HepG2 (cell line): ENCODE measurements around the gene FBXW8. TPM values are rescaled to one million over a fixed set of nuclear protein-coding genes. Genes with fewer than 3 reads are reported as not detected.

Source experiments
- BCL3 ChIP-seq: sonication (generic); formaldehyde crosslinking; IDR thresholded peaks from 2 replicates; pipeline ENCODE4 v1.5.1; 2020; ENCODE audit warnings: mild to moderate bottlenecking, missing genetic modification reagents, moderate library complexity
- FOSL1 ChIP-seq: sonication (generic); formaldehyde crosslinking; IDR thresholded peaks from 2 replicates; pipeline ENCODE4 v1.9.0; 2021; ENCODE audit warnings: missing genetic modification reagents, borderline replicate concordance
- HBP1 ChIP-seq: IDR thresholded peaks from 2 replicates; pipeline ENCODE4 v1.6.1; 2016; ENCODE audit warnings: low read depth, control low read depth
- JUNB ChIP-seq: sonication (generic); formaldehyde crosslinking; IDR thresholded peaks from 2 replicates; pipeline ENCODE4 v1.8.0; 2022; ENCODE audit warnings: missing genetic modification reagents, mild to moderate bottlenecking, borderline replicate concordance
- MAFF ChIP-seq: IDR thresholded peaks from 2 replicates; pipeline ENCODE4 v1.6.1; 2011; ENCODE audit warnings: low read depth, low read length, improper control_type of control experiment
- MAFK ChIP-seq, 2 experiments: IDR thresholded peaks in 1 of 2; conservative IDR thresholded peaks in 1 of 2; 2 replicates each; pipeline ENCODE4 v1.6.1; 2011; ENCODE audit warnings: improper control_type of control experiment in 2 of 2, low read length in 2 of 2
- MNT ChIP-seq: fragments of 450-650 bp; IDR thresholded peaks from 2 replicates; pipeline ENCODE4 v1.6.1; 2016
- SAP130 ChIP-seq: IDR thresholded peaks from 2 replicates; pipeline ENCODE4 v1.6.1; 2016; ENCODE audit warnings: low read depth
- ZNF414 ChIP-seq: sonication (generic); formaldehyde crosslinking; IDR thresholded peaks from 2 replicates; pipeline ENCODE4 v1.5.0; 2020; ENCODE audit warnings: missing genetic modification reagents
- ZNF567 ChIP-seq: sonication (generic); formaldehyde crosslinking; IDR thresholded peaks from 2 replicates; pipeline ENCODE4 v1.8.1; 2023; ENCODE audit warnings: mild to moderate bottlenecking, missing genetic modification reagents, borderline replicate concordance
- ZNF691 ChIP-seq: sonication (generic); formaldehyde crosslinking; IDR thresholded peaks from 2 replicates; pipeline ENCODE4 v1.4.0; 2020; ENCODE audit warnings: missing genetic modification reagents, low read depth, mild to moderate bottlenecking, borderline replicate concordance
- polyA plus RNA-seq, 8 experiments: library from polyadenylated mRNA; depleted of rRNA in 3 of 8; stranded (reverse) in 7 of 8; unstranded in 1 of 8; fragments of >200 nt; fragmentation: Illumina TruSeq in 4 of 8; extraction: Trizol in 4 of 8; gene quantifications; 2 replicates each; pipeline versions ENCODE4 v1.2.1 to v1.2.3, GENCODE V29; 2011 to 2016; ENCODE audit warnings: low read depth in 4 of 8, missing spikeins in 1 of 8, mixed read lengths in 1 of 8; ENCODE audit not compliant: insufficient read depth in 1 of 8
- total RNA-seq, 5 experiments: library from RNA; depleted of rRNA; stranded (reverse); fragments of >200 nt; fragmentation: Illumina TruSeq; extraction: Trizol; gene quantifications; 2 replicates each; pipeline ENCODE4 v1.2.3, GENCODE V29; 2016; ENCODE audit warnings: low read depth in 1 of 5
- TF ChIP-seq, protein P1 (sequence below): sonication (generic); formaldehyde crosslinking; IDR thresholded peaks from 2 replicates; pipeline ENCODE4 v1.8.0; 2022; ENCODE audit warnings: missing genetic modification reagents, mild to moderate bottlenecking, inconsistent platforms, borderline replicate concordance
- TF ChIP-seq, protein P2 (sequence below), 2 experiments: sonication (generic) in 1 of 2; formaldehyde crosslinking in 1 of 2; IDR thresholded peaks; 2 replicates each; pipeline versions ENCODE4 v1.5.1 to v1.6.1; 2011 to 2020; ENCODE audit warnings: borderline replicate concordance in 1 of 2, low read depth in 1 of 2, low read length in 1 of 2, mild to moderate bottlenecking in 1 of 2, missing genetic modification reagents in 1 of 2, moderate library complexity in 1 of 2
- TF ChIP-seq, protein P3 (sequence below): sonication (generic); formaldehyde crosslinking; IDR thresholded peaks from 2 replicates; pipeline ENCODE4 v1.4.0; 2020; ENCODE audit warnings: mild to moderate bottlenecking, missing genetic modification reagents

Gene FBXW8
- total and polyA plus RNA-seq, 2 of the 13 experiments (the other 11 are each of a cell fraction or from before 2014, with no cell fraction given) = 5.1 to 5.9 TPM

GRCh38 chr12:116910645-116911451, at the start of gene FBXW8 (continued):
- TF ChIP-seq FOSL1 (CRISPR knock-in tag) (no peak), MNT (peak; percentile 80), JUNB (CRISPR knock-in tag) (0 out of 2 replicates have a peak, but pooled peaks have one; percentile 22), MAFK (conservative IDR thresholded peaks at IDR 0.05 in 1 of 2, IDR thresholded peaks at IDR 0.05 in 1 of 2; ENCODE audit: low read length in 2 of 2) (no peak), ZNF567 (peak; percentile 83; the same call in 1 of the 2 replicates), BCL3 (CRISPR knock-in tag) (peak; percentile 78), ZNF414 (CRISPR knock-in tag) (peak; percentile 62; the same call in 1 of the 2 replicates), MAFF (no peak), HBP1 (no peak), SAP130 (CRISPR knock-in tag) (peak; percentile 98), ZNF691 (CRISPR knock-in tag) (peak; percentile 80; the same call in 1 of the 2 replicates)
- TF ChIP-seq, protein P1, sequence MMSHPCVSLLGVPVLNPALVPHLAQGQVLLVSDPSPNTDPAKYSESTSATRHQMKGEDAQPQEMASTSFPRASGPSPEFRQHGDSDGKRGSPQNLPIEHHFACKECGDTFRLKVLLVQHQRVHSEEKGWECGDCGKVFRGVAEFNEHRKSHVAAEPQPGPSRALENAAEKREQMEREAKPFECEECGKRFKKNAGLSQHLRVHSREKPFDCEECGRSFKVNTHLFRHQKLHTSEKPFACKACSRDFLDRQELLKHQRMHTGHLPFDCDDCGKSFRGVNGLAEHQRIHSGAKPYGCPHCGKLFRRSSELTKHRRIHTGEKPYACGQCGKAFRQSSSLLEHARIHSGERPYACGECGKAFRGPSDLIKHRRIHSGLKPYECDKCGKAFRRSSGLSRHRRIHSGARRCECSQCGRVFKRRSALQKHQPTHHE (CRISPR knock-in tag) = peak; percentile 43; the same call in 1 of the 2 replicates
- TF ChIP-seq, protein P2, sequence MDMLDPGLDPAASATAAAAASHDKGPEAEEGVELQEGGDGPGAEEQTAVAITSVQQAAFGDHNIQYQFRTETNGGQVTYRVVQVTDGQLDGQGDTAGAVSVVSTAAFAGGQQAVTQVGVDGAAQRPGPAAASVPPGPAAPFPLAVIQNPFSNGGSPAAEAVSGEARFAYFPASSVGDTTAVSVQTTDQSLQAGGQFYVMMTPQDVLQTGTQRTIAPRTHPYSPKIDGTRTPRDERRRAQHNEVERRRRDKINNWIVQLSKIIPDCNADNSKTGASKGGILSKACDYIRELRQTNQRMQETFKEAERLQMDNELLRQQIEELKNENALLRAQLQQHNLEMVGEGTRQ (IDR thresholded peaks at IDR 0.05; ENCODE audit: low read depth, low read length) = no peak
- TF ChIP-seq, protein P2 (CRISPR knock-in tag; IDR thresholded peaks at IDR 0.05; ENCODE audit: borderline replicate concordance) = peak; percentile 58
- TF ChIP-seq, protein P3, sequence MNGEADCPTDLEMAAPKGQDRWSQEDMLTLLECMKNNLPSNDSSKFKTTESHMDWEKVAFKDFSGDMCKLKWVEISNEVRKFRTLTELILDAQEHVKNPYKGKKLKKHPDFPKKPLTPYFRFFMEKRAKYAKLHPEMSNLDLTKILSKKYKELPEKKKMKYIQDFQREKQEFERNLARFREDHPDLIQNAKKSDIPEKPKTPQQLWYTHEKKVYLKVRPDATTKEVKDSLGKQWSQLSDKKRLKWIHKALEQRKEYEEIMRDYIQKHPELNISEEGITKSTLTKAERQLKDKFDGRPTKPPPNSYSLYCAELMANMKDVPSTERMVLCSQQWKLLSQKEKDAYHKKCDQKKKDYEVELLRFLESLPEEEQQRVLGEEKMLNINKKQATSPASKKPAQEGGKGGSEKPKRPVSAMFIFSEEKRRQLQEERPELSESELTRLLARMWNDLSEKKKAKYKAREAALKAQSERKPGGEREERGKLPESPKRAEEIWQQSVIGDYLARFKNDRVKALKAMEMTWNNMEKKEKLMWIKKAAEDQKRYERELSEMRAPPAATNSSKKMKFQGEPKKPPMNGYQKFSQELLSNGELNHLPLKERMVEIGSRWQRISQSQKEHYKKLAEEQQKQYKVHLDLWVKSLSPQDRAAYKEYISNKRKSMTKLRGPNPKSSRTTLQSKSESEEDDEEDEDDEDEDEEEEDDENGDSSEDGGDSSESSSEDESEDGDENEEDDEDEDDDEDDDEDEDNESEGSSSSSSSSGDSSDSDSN = peak; percentile 84
